Subcutaneous abdominal adipose tissue (tissue), 5 donors: ENCODE data around the gene S1PR3.
A peak's percentile ranks its signal among the peaks of the same experiment; 100 is the strongest.

Source experiments
- H3K27ac ChIP-seq: one replicate; pipeline ENCODE4 v1.7.0; 2013; ENCODE audit warnings: low read depth, mild to moderate bottlenecking, inconsistent platforms, low read length, moderate library complexity
- H3K27me3 ChIP-seq, 5 donors: one replicate each; pipeline ENCODE4 v1.7.0; 2013; ENCODE audit warnings: low read length in 5 of 5, inconsistent platforms in 1 of 5; ENCODE audit not compliant: control insufficient read depth in 5 of 5, insufficient read depth in 4 of 5
- H3K36me3 ChIP-seq, 5 donors: one replicate each; pipeline ENCODE4 v1.7.0; 2013; ENCODE audit warnings: low read length in 5 of 5; ENCODE audit not compliant: control insufficient read depth in 5 of 5, insufficient read depth in 5 of 5
- H3K4me1 ChIP-seq, 5 donors: one replicate each; pipeline ENCODE4 v1.7.0; 2013; ENCODE audit warnings: low read length in 5 of 5, mild to moderate bottlenecking in 3 of 5, moderate library complexity in 1 of 5; ENCODE audit not compliant: control insufficient read depth in 5 of 5, insufficient read depth in 5 of 5
- H3K4me3 ChIP-seq, 5 donors: one replicate each; pipeline ENCODE4 v1.7.0; 2013; ENCODE audit warnings: low read length in 5 of 5, low read depth in 1 of 5
- H3K9ac ChIP-seq, 5 donors: one replicate each; pipeline ENCODE4 v1.7.0; 2013; ENCODE audit warnings: low read length in 5 of 5, mild to moderate bottlenecking in 4 of 5, moderate library complexity in 3 of 5
- H3K9me3 ChIP-seq, 5 donors: one replicate each; pipeline ENCODE4 v1.7.0; 2013; ENCODE audit warnings: low read length in 5 of 5; ENCODE audit not compliant: control insufficient read depth in 5 of 5
- donor health status: healthy.
- donor health status: healthy.
- donor health status: healthy.
- donor health status: healthy.
- donor health status: healthy.

Gene S1PR3

DNA sequence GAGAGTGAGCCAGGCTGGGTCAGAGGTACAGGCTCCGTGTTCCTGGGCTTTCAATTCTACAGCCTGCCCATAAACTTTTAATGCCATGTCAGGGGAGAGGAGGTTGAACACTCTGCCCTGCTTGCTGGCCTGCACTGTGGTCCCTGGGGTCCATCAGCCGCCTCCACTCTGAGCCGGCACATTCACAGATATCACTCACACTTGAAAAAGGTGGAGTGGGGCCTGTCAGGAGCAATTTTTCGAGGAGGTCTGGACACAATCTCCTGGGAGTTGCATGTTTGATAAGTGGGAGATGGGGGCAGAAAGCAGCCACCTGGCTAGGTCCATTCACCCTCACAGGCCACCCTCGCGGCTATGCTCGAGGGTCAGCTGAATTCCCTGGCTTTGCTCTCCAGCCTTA, 22.9 kb downstream of the S1PR3 start:
- Histone ChIP-seq H3K27ac (no peak overlapping the region), H3K9ac (no peak overlapping the region), H3K9me3 (no peaks in the 10 kb centered on the region), H3K4me1 (no peaks in the 10 kb centered on the region), H3K36me3 (no peaks in the 10 kb centered on the region), H3K27me3 (no peaks in the 10 kb centered on the region), H3K4me3 (no peak overlapping the region)

- Histone ChIP-seq H3K4me3 (no peak overlapping the region), H3K9ac (no peak overlapping the region), H3K36me3 (no peaks in the 10 kb centered on the region), H3K27me3 (no peaks in the 10 kb centered on the region), H3K9me3 (no peaks in the 10 kb centered on the region), H3K27ac (no peak overlapping the region), H3K4me1 (peaks cover 0 to under 1% (median 0%) of the 10 kb centered on the region in 5 donors)
These were observed 24.1 kb downstream of the S1PR3 start for GRCh38 chr9:89015336-89015735.

GRCh38 chr9:89020754-89021153, 29.5 kb downstream of the S1PR3 start:
- Histone ChIP-seq H3K36me3 (no peaks in the 10 kb centered on the region), H3K9ac (no peak overlapping the region), H3K9me3 (no peaks in the 10 kb centered on the region), H3K27ac (no peak overlapping the region), H3K27me3 (peaks cover 0 to 9% (median 0%) of the 10 kb centered on the region in 5 donors), H3K4me3 (no peak overlapping the region), H3K4me1 (peaks cover 0 to 23% (median 16%) of the 10 kb centered on the region in 5 donors)

DNA sequence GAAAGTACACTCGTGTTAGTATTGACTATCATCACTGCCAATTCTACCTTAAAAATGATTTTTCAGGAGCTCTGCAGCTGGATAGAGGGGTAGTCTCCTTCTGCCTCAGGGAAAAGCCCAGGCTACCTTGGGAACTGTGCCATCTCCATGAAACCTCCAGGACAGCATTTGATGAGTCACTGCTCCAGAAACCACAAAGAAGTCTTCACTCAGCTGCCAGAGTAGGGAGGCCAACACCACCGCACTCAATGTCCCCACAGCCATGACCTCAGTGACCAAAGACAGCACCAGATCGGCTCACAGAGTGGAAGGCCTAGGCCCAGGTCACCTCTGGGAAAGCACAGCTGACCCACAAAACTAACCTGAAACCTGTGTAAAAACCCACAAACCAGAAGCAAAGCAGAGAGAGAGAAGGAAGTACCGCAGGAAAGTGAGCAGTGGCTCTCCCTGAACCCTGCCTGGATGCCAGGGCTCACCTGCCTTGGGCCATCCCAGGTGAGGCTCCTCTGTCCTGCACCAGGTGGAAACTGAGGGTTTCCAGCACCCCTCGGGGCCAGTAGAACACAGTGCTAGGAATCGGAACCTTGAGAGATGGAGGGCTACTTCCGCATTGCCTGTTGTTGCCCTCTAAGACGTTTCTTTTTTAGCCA, 30.0 kb downstream of the S1PR3 start:
- Histone ChIP-seq H3K4me3 (no peak overlapping the region), H3K9me3 (no peaks in the 10 kb centered on the region), H3K9ac (no peak overlapping the region), H3K4me1 (peaks cover 0 to 23% (median 16%) of the 10 kb centered on the region in 5 donors), H3K36me3 (no peaks in the 10 kb centered on the region), H3K27me3 (peaks cover 0 to 9% (median 0%) of the 10 kb centered on the region in 5 donors), H3K27ac (peak overlapping the region; percentile 60)

GRCh38 chr9:89022001-89022759, 30.9 kb downstream of the S1PR3 start:
- Histone ChIP-seq H3K9me3 (no peaks in the 10 kb centered on the region), H3K4me1 (peaks cover 0 to 28% (median 16%) of the 10 kb centered on the region in 5 donors), H3K9ac (peak overlapping the region in 1 of 5 donors; percentile 44), H3K36me3 (no peaks in the 10 kb centered on the region), H3K4me3 (no peak overlapping the region), H3K27me3 (peaks cover 0 to 9% (median 0%) of the 10 kb centered on the region in 5 donors), H3K27ac (peak overlapping the region; percentile 60)

GRCh38 chr9:89022902-89023301, 31.6 kb downstream of the S1PR3 start:
- no peak overlapping the region for H3K9ac ChIP-seq
- peaks cover 0 to 9% (median 0%) of the 10 kb centered on the region in 5 donors for H3K27me3 ChIP-seq
- H3K36me3 ChIP-seq: no peaks in the 10 kb centered on the region
- peaks cover 0 to 28% (median 16%) of the 10 kb centered on the region in 5 donors for H3K4me1 ChIP-seq
- H3K27ac ChIP-seq: peak overlapping the region; percentile 38
- no peak overlapping the region for H3K4me3 ChIP-seq
- no peaks in the 10 kb centered on the region for H3K9me3 ChIP-seq

- no peaks in the 10 kb centered on the region for H3K36me3 ChIP-seq
- peaks cover 0 to 9% (median 0%) of the 10 kb centered on the region in 5 donors for H3K27me3 ChIP-seq
- H3K4me1 ChIP-seq: peaks cover 0 to 28% (median 16%) of the 10 kb centered on the region in 5 donors
- H3K9ac ChIP-seq: no peak overlapping the region
- H3K4me3 ChIP-seq: no peak overlapping the region
- H3K27ac ChIP-seq: peak overlapping the region; percentile 38
- no peaks in the 10 kb centered on the region for H3K9me3 ChIP-seq
These were observed 32.5 kb downstream of the S1PR3 start for GRCh38 chr9:89023740-89024139.

DNA sequence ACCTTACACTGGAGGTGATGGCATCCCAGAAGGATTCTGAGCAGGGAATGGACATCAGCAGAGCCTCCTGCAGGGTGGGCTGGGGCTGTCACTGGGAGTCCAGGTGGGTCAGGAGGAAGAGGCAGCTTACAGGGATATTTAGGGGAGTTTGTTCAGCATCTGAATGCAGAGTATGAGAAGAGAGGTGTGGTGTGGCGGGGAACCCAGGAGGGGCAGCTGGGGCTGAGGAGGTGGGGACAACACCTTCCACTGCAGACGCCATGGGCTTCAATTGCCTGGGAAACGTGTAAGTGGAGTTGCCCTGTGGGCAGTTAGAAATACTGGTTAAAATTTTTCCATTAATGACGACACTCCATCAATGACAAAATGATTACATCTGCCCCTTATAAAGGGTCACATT, 33.5 kb downstream of the S1PR3 start:
- Histone ChIP-seq H3K9me3 (peaks cover 0 to 5% (median 4%) of the 10 kb centered on the region in 5 donors), H3K9ac (no peak overlapping the region), H3K27me3 (peaks cover 0 to 9% (median 0%) of the 10 kb centered on the region in 5 donors), H3K36me3 (no peaks in the 10 kb centered on the region), H3K27ac (no peak overlapping the region), H3K4me1 (peaks cover 0 to 28% (median 16%) of the 10 kb centered on the region in 5 donors), H3K4me3 (no peak overlapping the region)

DNA sequence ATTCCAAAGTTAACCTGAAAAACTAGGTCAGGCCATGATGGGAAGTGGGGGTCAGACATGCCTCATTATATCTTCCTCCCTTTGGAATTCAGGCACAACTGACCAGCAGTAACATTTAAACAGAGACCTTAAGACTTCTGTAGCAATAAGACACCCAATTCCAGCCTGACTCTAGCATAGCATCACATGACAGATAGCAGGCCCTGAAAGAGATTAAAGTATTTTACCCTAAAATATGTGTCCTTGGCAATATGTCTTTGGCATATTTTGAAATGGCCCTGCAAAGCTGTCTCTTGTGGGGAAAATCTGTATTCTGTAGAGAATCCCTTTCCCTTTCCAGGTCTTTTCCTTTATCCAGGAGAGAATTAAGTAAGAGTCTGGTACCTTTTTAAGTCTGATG, 34.3 kb downstream of the S1PR3 start:
- Histone ChIP-seq H3K4me1 (peaks cover 0 to 26% (median 16%) of the 10 kb centered on the region in 5 donors), H3K36me3 (no peaks in the 10 kb centered on the region), H3K4me3 (no peak overlapping the region), H3K9me3 (peaks cover 1 to 11% (median 6%) of the 10 kb centered on the region in 5 donors), H3K9ac (no peak overlapping the region), H3K27me3 (peaks cover 0 to 9% (median 0%) of the 10 kb centered on the region in 5 donors), H3K27ac (no peak overlapping the region)

GRCh38 chr9:89026876-89027275, 35.6 kb downstream of the S1PR3 start:
- no peak overlapping the region for H3K27ac ChIP-seq
- peaks cover 0 to 4% (median 0%) of the 10 kb centered on the region in 5 donors for H3K27me3 ChIP-seq
- H3K4me1 ChIP-seq: peaks cover 0 to 14% (median 10%) of the 10 kb centered on the region in 5 donors
- no peaks in the 10 kb centered on the region for H3K36me3 ChIP-seq
- H3K9me3 ChIP-seq: peaks cover 3 to 14% (median 7%) of the 10 kb centered on the region in 5 donors
- no peak overlapping the region for H3K9ac ChIP-seq
- H3K4me3 ChIP-seq: no peak overlapping the region
